GM12875 (cell line): ENCODE measurements around the gene MBNL1.

Source experiments
- H3K4me3 ChIP-seq: one replicate; pipeline ENCODE4 v1.5.1; 2011; ENCODE audit warnings: low read depth, low read length, control low read depth
- TF ChIP-seq, protein P1 (sequence below): IDR thresholded peaks from 2 replicates; pipeline ENCODE4 v1.5.1; 2011; ENCODE audit warnings: low read depth, mild to moderate bottlenecking, control low read depth, inconsistent platforms, low read length, moderate library complexity, borderline replicate concordance; ENCODE audit not compliant: insufficient read depth

MBNL1 gene

DNA sequence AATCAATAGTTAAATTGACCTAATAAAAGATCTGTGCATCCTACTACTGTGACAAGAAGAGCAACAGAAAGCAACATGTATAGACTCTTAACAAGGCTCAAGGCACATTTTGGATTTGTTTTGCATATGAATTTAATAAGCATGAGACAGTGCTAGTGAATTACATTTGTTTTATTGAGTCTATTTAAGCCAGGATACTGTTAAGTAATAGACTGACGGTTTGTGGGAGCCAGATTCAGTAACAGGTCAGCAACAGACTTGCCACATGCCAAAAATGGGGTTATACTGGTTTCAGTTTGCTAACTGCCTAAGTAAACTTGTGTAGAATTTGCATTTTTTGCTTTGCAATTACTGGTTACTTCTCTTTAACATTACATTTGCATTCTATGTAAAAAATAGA is 54.0 kb downstream of the MBNL1 start:
- no peak overlapping the region for H3K4me3 ChIP-seq

GRCh38 chr3:152323834-152324233 is 55.1 kb downstream of the MBNL1 start:
- TF ChIP-seq, protein P1, sequence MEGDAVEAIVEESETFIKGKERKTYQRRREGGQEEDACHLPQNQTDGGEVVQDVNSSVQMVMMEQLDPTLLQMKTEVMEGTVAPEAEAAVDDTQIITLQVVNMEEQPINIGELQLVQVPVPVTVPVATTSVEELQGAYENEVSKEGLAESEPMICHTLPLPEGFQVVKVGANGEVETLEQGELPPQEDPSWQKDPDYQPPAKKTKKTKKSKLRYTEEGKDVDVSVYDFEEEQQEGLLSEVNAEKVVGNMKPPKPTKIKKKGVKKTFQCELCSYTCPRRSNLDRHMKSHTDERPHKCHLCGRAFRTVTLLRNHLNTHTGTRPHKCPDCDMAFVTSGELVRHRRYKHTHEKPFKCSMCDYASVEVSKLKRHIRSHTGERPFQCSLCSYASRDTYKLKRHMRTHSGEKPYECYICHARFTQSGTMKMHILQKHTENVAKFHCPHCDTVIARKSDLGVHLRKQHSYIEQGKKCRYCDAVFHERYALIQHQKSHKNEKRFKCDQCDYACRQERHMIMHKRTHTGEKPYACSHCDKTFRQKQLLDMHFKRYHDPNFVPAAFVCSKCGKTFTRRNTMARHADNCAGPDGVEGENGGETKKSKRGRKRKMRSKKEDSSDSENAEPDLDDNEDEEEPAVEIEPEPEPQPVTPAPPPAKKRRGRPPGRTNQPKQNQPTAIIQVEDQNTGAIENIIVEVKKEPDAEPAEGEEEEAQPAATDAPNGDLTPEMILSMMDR = no peak
- H3K4me3 ChIP-seq = no peak overlapping the region

More for the DNA sequence above, 54.0 kb downstream of the MBNL1 start:
- TF ChIP-seq, protein P1 = no peak

GRCh38 chr3:152325136-152325535 is 56.4 kb downstream of the MBNL1 start:
- TF ChIP-seq, protein P1 = no peak
- no peak overlapping the region for H3K4me3 ChIP-seq

DNA sequence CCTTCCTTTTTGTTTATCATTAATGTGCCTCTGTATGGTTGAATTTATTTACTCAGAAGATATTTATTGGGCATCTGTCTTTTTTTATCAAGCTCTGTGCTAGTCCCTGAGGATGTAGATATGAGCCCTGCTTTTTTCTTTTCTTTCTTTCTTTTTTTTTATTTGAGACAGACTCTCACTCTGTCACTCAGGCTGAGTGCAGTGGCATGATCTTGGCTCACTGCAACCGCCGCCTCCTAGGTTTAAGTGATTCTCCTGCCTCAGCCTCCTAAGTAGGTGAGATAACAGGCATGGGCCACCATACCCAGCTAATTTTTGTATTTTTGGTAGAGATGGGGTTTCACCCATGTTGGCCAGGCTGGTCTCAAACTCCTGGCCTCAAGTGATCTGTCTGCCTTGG is 58.5 kb downstream of the MBNL1 start:
- TF ChIP-seq, protein P1 = no peak
- H3K4me3 ChIP-seq = no peak overlapping the region

GRCh38 chr3:152328841-152329240 is 60.1 kb downstream of the MBNL1 start:
- H3K4me3 ChIP-seq = no peak overlapping the region
- TF ChIP-seq, protein P1 = no peak

DNA sequence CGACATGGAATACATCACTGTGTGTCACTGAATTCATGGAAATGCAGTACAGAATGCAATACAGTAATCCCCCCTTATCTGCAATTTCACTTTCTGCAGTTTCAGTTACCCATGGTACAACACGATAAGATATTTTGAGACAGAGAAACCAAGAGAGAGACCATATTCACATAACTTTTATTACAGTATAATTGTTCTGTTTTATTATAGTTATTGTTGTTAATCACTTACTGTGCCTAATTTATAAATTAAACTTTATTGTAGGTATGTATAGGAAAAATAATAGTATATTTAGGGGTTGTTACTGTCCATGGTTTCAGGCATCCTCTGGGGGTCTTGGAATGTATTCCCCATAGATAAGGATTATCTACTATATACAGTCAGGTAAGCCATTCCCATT is 61.8 kb downstream of the MBNL1 start:
- TF ChIP-seq, protein P1 = no peak
- no peak overlapping the region for H3K4me3 ChIP-seq

GRCh38 chr3:152331018-152331541 is 62.4 kb downstream of the MBNL1 start:
- no peak overlapping the region for H3K4me3 ChIP-seq
- TF ChIP-seq, protein P1 = no peak
